CD4-positive, alpha-beta T cell treated with Interleukin-17A for 1 hour (primary cell): ENCODE results near the gene ACVR2B.

Experiments
- DNase-seq: peaks from one replicate; pipeline ENCODE4 v3.0.0-alpha.2; 2020

Gene ACVR2B

GRCh38 chr3:38488949-38489348 is 35.3 kb downstream of the ACVR2B start:
- no peak for DNase-seq

GRCh38 chr3:38489766-38490165 is 36.1 kb downstream of the ACVR2B start:
- DNase-seq, result no peak

DNA sequence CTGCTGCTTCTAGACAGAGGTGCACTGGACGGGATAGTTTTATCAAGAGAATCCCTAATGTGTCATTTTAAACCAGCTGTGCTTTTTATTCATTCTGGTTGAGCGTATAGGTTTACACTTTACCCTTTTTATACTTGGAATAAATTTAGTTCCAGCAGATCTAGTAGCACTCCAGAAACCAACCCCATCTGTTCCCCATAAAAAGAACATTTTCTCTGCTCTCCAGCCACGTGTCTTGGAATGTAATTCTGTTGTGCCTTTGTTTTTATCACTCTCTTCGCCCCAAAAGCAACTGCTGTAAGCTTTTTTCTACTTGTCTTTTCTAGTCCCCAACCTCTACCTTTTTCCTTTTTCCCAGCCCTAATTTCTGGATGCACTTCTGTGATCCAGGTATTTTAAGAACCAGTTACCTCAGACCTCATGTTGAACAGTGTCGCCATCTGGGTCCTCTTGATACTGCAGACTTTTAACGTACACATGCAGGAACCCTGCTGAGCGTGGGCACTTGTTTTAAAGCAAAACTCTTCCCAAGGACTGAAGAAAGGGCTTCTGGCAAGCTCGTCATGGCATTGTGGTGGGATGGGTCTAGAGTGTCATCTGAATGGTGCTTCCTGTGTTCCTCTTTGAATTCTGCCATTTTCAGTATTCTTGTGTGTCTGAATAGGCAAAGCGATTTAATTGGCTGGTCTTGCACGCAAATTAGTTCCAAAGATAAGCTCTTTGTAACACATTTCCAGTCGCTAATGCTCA is 36.8 kb downstream of the ACVR2B start:
- DNase-seq, result no peak

DNA sequence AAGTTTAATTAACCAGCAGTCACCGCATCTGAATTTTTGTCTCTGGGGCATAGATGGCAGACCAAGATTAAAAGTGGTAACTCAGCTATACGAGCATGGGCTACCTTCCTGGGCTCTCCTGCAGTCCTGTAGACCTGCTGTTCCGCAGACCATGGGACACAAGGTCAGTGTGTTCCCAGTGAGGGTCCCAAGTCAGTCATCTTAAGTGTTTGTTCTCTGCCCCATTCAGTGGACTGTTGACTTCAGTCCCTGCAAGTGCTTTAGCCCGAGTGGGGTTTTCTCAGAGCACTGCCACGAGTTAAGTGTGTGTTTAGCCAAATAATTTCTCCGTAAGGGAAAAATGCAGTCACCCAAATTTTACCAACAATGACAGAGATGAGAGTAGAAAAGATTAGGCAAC is 37.5 kb downstream of the ACVR2B start:
- DNase-seq, result no peak

DNA sequence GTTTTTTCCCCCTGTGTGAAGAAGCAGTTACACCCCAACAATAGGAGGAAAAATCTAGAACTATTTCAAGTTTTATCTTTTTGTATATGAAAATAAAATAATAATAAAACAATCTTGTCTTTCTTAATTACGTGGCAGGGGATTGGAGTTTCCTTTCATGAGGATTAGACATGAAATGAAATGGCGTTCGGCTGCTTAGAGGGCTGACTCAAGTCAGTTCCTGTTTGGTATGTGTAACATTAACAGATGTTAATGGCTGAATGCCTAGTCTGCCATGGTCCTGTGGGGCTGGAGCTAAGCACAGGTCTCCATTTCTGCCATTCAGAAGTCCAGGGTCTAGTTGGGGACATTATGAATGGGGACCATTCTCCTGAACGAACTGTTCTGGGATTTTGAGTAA is 39.3 kb downstream of the ACVR2B start:
- no peak for DNase-seq

DNA sequence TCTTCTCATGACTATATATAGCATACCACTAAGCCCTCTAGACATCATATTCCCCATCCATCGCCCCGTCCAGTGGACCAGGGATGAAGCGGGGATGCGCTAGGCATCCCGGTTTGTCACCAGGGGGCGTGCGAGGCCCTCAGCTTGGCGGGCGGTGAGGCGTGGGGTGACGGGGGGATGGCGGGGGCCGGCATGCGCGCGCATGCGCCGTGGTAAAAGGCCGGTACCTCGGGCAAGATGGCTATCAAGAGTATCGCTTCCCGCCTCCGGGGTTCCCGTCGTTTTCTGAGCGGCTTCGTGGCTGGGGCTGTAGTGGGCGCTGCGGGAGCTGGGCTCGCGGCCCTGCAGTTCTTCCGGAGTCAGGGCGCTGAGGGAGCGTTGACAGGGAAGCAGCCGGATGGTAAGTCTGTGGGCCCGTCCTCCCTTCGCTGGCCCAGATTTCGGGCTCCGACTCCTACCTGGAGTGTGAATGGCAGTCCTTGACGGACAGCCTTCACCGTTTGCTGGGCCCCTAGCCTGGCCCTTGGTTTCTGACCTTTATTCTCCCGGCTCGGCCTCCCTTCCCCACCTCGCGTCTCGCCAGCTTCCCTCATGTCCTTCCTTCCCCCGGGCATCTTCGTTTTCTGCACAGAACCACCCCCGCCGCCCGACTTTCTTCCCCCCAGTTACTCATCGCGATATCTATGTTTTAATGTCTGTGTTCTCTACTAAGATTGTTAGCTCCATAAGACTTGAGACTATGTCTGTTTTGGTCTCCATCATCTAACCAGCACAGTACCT is 42.6 kb downstream of the ACVR2B start, which contains the start of gene EXOG:
TSS of gene EXOG (plus strand) at position 210 of the 780 bp plus-strand sequence. CDS start at position 238, 28 bp downstream.
- DNase-seq, result peak; percentile 95

DNA sequence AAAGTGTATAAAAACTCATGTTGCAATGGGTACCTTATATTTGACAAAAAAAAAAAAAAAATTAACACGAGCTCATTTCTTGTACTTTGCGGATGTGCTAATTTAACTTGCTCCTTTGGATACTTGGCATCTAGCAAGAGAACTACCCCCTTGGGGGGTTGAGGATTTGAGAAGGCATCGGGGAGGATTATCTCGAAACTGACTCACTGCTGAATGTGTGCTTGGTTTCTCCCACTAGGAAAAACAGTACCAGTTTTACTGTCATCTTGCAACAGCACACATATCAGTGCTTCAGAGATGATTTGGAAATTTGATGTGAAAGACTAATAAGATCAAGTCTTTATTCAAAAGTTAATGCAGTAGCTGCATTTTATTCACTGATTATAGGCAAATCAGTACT is 43.3 kb downstream of the ACVR2B start:
- DNase-seq, result no peak

GRCh38 chr3:38500688-38501417 is 47.2 kb downstream of the ACVR2B start:
- no peak for DNase-seq

GRCh38 chr3:38507120-38507519 is 53.4 kb downstream of the ACVR2B start:
- no peak for DNase-seq

GRCh38 chr3:38509732-38510131 is 56.0 kb downstream of the ACVR2B start:
- DNase-seq, result no peak

DNA sequence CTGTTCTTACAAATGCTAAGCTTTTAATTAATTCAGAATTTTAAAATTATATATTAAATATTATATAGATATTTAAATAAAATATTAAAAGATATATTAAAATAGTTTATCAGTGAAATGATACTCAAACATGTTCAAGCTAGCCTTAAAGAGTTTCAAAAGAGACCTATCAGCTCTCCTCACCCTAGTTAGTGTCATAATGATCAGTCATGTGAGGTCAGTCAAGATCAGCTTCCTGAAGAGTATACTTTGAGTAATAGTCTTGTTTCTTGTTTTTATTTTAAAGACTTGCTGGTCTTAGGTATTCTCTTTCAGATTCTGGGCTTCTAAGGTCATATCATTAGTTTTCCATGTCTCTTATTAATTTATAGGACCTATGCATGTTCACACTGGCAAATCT is 56.9 kb downstream of the ACVR2B start:
- no peak for DNase-seq

- DNase-seq, result no peak
These were observed 57.9 kb downstream of the ACVR2B start for GRCh38 chr3:38511546-38511945.

DNA sequence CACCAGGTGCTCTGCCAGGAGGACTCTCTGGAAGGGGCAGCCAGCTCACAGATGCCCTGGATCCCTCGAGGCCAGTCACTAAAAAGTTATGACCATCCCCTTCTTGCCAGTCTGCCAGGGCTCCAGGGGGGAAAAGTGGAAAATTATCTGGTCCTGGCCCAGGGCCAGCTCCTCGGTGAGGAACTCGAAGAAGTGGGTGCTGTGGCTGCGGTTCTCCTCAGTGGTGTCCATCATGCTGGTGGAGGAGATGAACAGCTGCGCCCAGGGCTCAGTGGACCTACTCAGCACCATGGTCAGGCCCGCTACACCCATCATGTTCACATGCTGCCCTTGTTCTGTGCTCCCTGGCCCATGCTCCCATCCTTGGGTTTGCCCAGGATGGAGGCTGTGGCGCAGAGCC is 61.7 kb downstream of the ACVR2B start:
- DNase-seq, result no peak

DNA sequence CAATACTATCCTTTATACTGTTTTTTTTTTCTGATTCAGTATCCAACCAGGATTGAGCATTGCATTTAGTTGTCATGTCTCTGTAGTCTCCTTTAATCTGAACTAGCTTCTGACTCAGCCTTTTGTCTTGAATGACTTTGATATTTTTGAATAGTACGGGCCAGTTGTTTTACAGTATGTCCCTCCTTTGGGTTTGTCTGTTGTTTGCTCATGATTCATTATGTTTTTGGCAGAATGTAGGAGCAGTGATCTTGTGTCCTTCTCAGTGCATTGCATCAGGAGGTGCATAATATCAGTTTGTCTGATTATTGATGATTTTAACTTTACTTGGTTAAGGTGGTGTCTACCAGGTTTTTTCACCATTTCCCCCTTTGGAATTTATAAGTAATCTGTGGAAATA is 63.0 kb downstream of the ACVR2B start:
- no peak for DNase-seq

DNA sequence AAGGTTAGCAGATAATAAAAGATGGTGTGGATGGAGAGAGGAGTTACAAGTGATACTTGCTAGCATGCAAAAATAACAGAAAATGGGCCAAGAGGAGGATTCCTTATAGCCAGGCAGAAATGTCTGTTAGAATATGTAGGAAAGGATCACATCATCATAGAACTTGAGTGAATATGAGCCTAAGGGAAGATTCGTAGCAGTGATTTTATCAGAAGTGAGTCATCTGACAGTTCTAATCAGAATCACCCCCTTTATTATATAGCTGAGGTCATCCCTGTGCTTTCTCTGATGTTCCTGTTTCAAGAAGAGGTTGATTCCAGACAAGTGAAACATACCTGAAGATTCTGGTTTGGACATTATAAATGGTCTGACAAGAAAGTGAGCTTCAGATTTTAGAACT is 65.3 kb downstream of the ACVR2B start:
- no peak for DNase-seq

DNA sequence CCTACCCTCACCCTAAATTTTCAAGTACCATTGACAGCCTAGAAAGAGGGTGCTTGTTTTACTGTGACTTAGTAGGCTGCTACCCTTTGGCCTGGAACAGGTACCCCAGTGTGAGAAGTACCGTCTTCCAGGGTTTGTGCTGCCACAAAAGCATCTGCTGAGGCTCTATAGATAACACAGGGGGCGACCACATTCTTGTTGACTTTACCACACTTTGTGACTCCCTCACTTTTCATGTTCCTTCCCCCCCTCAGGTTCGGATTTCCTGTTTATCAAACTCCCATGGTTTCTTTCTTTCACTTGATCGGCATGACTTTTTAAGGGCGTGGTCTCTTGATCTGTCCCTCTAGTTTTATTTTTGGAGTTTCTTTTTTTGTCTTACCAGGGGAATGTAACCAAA is 66.0 kb downstream of the ACVR2B start:
- peak; percentile 64 for DNase-seq

DNA sequence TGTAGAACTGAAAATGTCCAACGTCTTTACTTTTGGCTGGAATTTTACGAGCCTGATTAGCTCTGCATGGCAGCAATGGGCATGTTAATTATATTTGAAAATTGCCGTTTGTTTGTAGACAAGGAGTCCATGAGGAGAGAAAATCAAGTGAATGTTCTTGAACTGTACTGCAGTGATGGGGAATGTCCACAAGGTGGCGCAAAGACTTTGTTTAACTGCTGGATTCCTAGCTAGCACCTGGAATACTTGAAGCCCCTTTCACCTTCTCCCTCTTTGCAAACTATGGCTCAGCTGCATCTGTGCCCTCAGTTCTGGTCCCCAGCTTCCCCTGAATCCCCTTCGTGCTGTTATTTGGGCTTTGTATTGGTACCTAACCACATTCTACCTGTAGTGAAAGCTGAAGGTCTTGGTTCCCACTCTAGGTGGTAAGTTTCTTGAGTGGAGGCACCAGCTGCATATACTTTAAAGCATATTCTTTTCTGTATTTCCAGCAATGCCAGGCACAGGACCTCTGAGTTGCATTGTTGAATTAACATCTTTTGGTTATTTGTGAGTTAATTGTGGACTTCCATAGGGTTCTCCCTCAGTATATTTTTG is 67.8 kb downstream of the ACVR2B start:
- peak; percentile 73 for DNase-seq

DNA sequence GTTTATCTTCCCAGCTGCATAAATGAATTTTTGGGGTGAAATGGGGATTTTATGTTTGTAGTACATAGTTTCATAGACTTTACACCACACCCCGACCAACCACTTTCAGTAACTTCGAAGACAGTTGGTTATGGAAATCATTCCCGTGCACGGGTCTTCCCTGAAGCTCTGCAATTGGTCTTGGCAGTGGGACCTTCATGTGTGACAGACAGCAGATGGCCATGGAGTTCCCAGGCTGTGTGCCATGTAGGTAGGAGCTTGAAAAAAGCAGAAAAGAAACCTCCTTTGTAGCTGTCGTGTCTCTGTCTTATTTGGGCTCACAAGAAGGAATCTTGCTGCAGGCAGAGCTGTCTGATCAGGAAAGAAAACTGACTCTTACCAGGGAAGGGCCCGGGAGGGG is 68.3 kb downstream of the ACVR2B start:
- no peak for DNase-seq

DNA sequence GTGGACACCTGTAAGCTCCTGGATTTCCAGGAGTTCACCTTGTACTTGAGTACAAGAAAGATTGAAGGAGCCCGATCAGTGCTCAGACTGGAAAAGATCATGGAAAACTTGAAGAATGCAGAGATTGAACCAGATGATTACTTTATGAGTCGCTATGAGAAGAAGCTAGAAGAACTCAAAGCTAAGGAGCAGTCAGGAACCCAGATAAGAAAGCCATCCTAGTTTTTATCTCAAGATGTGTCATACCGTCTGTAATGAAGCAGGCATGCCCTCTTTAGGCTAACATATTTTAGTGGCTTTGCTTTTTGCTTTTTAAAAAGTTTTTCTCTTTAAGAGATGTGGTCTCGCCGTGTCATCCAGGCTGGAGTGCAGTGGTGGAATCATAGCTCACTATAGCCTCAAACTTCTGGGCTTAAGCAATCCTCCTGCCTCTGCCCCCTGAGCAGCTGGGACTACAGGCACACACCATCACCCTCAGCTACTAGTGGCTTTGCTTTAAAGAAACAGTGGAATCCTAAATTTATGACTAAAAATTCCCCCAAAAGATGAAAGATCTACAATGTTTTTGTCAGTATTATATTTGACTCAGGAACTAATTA is 70.5 kb downstream of the ACVR2B start:
- DNase-seq, result no peak

GRCh38 chr3:38526792-38527191 is 73.1 kb downstream of the ACVR2B start:
- no peak for DNase-seq

DNA sequence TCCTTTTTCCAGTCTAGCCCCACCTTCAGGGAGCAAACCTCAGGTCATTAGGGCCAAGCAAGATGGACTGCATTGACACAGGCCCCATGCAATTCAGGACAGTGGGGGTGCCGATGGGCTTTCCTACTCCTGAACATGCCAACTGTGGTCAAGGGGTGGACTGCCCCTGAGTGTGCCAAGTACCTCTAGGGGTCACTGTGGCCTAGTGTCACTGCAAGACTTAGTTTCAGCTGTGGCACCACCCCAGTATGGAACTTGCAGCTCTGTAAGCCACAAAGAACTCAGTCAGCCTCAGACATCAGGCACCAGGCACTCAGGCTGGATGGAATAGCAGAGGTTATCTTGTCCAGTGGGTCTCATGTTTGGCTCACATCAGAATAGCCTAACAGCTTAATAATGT is 74.8 kb downstream of the ACVR2B start:
- DNase-seq, result no peak

DNA sequence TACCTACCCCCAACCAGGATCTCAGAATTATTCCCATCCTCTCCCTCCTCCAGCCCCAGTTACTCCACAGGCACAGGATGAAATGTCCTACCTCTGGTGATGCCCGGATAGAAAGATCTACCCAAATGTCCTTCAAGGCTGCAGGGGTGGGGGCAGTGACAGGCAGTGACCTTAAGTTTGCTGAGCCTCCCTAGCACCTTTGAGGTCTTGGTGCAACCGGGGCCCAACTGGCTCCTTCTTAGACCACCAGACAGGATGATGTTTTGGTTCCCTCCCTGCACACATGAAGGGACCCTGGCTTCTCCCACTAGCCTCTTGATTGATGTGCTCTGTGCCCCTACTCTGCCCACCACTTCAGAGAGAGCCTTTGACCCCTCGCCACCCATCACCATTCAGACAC is 78.8 kb downstream of the ACVR2B start:
- DNase-seq, result no peak
